ENCODE results near the gene WDFY1.

DNA sequence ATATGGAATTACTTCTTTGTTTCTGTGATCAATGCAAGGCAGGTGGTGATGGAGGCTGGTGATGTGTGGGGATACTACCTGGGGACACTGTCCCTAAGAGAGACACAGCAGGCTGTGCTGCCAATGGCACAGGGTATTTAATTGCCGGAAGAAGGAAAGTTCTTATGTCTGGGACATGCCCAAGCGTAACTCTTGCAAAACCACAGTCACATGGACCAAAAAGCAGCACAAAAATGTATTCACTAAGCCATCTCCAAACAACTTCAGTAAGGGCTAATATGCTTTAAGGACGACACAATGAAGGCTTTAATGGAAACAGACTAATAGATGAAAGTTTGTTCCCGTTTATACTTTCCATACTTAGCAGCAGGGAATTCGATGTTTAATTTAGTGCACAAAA lies 58.0 kb downstream of the WDFY1 start:
- TF ChIP-seq TAF1 (IDR thresholded peaks at IDR 0.05; ENCODE audit: borderline replicate concordance, insufficient read depth, low read length) (no peak), POLR2AphosphoS5 (IDR thresholded peaks at IDR 0.05; ENCODE audit: low read depth, low read length) (no peak), SIN3A (IDR thresholded peaks at IDR 0.05; ENCODE audit: borderline replicate concordance, insufficient read depth, low read length) (no peak), FOXP2 (optimal IDR thresholded peaks at IDR 0.05; ENCODE audit: borderline replicate concordance, extremely low read depth, extremely low read length, insufficient read depth) (no peak)
- TF ChIP-seq, protein P1, sequence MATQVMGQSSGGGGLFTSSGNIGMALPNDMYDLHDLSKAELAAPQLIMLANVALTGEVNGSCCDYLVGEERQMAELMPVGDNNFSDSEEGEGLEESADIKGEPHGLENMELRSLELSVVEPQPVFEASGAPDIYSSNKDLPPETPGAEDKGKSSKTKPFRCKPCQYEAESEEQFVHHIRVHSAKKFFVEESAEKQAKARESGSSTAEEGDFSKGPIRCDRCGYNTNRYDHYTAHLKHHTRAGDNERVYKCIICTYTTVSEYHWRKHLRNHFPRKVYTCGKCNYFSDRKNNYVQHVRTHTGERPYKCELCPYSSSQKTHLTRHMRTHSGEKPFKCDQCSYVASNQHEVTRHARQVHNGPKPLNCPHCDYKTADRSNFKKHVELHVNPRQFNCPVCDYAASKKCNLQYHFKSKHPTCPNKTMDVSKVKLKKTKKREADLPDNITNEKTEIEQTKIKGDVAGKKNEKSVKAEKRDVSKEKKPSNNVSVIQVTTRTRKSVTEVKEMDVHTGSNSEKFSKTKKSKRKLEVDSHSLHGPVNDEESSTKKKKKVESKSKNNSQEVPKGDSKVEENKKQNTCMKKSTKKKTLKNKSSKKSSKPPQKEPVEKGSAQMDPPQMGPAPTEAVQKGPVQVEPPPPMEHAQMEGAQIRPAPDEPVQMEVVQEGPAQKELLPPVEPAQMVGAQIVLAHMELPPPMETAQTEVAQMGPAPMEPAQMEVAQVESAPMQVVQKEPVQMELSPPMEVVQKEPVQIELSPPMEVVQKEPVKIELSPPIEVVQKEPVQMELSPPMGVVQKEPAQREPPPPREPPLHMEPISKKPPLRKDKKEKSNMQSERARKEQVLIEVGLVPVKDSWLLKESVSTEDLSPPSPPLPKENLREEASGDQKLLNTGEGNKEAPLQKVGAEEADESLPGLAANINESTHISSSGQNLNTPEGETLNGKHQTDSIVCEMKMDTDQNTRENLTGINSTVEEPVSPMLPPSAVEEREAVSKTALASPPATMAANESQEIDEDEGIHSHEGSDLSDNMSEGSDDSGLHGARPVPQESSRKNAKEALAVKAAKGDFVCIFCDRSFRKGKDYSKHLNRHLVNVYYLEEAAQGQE (IDR thresholded peaks at IDR 0.05; ENCODE audit: insufficient read depth in 1 of 2, low read depth in 2 of 2, low read length in 2 of 2), result no peak
